Stimulated activated CD8-positive, alpha-beta memory T cell treated with anti-CD3 and anti-CD28 coated beads, Interleukin-15, amount 100 ng/mL, for 24 hours (primary cell): Measurements from ENCODE around the gene PKN3.
A peak's percentile ranks its signal among the peaks of the same experiment; 100 is the strongest.
"Not testable (repeated sequence)": the region's sequence is repeated elsewhere in the genome, so short reads cannot be mapped to it uniquely, and the experiment has no call there.

Experiments
- DNase-seq: peaks from one replicate; pipeline ENCODE4 v3.0.0-alpha.2; 2020; ENCODE audit warnings: low read depth

PKN3 gene

DNA sequence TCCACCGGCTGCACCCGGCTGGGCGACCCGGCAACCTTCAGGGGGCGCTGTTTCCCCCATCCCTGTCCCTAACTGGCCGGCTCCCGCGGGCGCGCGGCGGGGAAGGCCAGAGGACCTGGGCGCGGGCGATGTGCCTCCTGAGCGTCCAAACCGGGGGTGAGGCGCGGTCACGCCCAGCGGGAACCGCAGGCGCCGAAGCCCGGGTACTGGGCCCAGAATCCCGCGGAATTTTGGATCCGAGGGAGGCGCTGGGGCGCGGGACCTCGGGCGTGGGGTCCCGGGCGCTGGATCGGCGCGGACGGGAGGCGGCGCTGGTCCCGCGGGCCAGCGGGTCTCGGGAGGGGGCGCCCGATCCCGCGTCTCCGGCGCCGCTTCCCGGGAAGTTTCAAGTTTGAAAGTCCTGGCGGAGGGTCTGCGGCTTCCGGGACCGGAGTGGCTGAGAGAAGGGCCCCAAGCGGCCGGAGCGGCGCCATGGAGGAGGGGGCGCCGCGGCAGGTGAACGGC, at the start of gene PKN3:
PKN3 (plus strand) TSS at position 59 of the 504 bp plus-strand sequence; CDS start at position 472, 413 bp downstream.
- DNase-seq: peak; percentile 80

DNA sequence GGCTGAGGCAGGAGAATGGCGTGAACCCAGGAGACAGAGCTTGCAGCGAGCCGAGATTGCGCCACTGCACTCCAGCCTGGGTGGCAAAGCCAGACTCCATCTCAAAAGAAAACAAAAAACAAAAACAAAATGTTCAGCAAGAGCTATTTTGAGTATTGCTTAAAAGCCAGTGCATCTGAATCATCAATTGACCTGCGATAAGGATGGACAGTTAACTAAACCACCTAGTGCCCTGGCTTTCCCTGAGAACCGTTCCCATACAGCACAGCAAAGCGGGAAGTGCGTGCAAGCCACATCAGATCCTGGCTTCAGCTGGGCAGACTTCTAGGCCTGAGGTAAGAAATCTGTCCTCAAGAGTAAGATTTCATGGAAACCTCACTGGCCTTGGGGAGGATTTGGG, 48.4 kb upstream of the PKN3 start:
- no peak for DNase-seq

DNA sequence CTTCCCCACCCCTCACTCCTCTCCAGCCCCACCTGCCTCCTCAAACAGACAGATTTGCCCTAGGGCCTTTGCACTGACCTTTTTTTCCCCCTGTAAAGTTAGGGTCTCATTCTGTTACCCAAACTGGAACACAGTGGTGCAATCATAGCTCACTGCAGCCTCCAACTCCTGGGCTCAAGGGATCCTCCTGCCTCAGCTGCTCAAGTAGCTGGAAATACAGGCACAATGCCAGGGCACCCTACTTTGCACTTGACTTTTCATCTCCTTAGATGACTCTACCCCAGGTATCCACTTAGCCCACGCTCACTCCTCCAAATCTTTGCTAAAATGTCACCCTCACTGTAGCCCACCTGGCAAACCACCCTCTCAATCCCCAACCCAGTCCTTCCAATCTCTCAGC, 47.8 kb upstream of the PKN3 start:
- DNase-seq: no peak

DNA sequence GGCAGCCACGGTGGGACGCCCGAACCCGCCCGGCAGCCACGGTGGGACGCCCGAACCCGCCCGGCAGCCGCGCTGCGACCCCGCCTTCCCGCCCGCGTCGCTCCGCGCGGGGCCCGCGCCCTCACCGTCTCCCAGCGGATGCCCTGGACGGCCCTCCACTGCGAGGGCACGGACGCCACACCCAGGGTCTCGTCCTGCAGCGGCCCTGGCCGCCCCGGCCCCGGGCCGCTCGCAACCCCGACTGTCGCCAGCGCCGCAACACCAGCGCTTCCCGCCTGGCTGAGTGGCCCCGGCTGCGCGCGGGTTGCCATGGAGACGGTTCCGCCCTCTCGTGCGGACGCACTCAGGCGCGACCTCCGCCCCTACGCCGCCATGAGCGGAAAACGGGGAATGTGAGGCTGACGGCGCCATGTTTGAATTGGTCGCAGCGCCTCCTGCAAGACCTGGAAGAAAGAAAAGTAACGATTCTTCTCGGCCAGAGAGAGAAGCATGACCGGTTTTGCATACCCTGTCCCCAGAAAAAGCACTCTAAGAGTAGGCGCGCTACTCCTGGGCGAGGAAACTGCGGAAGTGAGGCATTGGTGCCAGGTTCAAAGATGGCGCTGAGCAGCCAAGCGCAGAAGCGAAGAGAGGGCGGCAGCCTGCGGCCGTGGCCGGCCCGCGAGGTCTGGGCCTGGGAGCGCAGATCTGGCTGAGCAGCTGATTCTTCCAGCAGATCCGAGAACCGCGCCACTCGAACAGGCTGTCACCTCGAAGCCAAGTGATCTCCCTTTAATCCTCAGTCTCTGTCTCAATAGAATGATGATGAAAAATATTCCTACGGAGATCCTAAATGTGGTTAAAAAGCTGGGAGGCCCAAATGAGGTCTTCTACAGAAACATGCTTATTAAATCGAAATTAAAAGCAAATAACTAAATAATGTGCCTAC, 45.6 kb upstream of the PKN3 start, which contains the start of gene DYNC2I2:
DYNC2I2 (minus strand) TSS at position 432 of the 928 bp plus-strand sequence; CDS start at position 311, 121 bp downstream.
- DNase-seq: peak; percentile 96

DNA sequence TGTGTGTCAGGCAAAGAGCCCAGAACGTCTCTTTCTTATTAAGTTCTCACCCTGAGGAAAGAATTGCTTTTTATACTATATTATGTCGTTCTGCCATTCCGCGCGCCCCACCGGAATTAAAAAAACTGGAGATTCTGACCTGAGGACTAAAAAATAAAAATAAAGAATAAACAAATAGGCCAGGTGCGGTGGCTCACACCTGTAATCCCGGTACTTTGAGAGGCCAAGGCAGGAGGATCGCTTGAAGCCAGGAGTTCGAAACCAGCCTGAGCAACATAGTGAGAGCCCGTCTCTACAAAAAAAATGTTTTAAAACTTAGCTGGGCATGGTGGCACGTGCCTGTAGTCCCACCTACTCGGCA, 45.0 kb upstream of the PKN3 start:
- no peak for DNase-seq

DNA sequence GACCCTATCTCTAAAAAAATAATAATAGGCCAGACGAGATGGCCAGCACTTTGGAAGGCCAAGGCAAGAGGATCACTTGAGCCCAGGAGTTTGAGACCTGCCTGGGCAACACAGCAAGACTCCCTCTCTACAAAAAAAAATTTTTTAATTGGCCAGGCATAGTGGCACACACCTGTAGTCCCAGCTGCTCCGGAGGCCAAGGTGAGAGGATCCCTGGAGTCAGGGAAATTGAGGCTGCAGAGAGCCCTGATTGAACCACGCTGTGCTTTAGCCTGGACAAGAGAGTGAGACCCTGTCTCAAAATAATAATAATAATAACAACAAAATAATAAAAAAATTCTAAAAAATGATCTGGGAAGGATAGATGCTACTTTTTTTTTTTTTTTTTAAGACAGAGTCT, 44.5 kb upstream of the PKN3 start:
- DNase-seq: no peak

DNA sequence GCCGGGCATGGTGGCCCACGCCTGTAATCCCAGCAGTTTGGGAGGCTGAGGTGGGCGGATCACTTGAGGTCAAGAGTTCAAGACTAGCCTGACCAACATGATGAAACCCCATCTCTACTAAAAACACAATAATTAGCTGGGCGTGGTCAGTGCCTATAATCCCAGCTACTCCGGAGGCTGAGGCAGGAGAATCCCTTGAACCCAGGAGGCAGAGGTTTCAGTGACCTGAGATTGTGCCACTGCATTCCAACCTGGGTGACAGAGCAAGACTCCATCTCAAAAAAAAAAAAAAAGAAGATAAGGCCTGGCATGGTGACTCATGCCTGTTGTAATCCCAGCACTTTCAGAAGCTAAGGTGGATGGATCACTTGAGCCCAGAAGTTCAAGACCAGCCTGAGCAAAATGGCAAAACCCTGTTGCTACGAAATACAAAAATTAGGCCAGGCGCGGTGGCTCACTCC, 35.8 kb upstream of the PKN3 start:
- not testable (repeated sequence) for DNase-seq

DNA sequence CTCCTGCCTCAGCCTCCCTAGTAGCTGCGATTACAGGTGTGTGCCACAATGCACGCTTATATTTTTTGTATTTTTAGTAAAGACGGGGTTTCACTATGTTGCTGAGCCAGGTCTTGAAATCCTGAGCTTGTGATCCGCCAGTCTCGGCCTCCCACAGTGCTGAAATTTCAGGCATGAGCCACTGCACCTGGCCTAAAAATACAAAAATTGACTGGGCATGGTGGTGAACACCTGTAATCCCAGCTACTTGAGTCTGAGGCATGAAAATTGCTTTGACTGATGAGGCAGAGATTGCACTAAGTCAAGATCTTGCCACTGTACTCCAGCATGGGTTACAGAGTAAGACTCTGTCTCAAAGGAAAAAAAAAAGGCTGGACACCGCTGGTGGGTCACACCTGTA, 32.5 kb upstream of the PKN3 start:
- no peak for DNase-seq

DNA sequence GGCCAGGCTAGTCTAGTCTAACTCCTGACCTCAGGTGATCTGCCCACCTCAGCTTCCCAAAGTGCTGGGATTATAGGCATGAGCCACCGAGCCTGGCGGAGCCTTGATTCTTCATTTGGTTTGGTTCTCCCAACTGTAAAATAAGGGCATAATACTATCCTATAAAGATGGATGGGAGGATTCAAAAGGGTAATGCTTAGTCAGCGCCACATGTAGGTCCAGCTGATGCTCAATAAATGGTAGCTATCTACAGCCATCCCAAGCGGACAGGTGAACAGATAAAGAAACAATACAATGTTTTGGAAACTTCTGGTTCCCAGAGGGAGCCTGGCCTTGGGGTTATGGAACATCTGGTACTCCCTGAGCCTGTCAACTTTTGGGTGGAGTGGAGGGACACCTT, 26.9 kb upstream of the PKN3 start:
- no peak for DNase-seq

DNA sequence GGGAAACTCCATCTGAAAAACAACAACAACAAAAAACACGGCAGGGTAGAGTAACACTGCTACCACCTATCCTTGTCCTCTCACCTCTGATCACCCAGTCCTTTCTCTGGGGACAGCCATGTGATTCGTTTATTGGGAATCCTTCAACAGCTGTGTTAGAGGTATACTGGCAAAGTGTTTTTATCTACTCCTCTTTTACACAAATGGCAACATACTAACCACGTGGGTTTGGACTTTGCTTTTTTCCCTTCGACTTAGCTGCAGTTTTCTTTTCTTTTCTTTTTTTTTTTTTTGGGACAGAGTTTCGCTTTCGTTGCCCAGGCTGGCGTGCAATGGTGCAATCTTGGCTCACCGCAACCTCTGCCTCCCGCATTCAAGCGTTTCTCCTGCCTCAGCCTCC, 24.5 kb upstream of the PKN3 start:
- DNase-seq: no peak

DNA sequence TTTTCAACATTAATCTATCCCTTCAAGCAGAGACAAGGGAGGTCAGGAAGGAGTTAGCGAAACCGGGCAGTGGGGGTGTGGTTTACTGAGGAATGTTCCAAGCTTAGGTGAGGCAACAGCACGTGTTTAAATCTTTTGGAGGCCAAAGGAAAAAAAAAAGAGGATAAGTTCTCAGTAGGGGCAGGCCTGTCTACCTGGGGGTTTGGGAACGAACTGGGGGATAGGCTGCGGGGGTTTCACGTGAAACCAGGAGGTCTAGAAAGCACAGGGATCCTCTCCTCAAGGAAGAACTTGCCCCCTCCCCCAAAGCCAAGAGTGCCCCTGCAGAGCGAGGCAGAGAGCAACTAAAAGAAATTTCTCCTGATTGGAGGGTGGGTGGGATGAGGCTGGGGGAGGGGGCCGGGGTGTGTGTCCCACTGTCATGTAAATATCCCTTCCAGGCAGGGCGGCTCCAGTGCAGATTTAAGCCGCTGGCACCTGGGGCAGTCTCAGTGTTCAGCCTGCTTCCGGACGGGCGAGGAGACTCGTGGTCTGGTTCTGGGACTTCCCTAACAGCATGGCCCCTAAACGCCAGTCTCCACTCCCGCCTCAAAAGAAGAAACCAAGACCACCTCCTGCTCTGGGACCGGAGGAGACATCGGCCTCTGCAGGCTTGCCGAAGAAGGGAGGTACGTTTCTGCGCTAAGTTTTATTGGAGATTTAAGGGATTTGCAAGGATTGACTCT, 18.8 kb upstream of the PKN3 start:
- DNase-seq: no peak

DNA sequence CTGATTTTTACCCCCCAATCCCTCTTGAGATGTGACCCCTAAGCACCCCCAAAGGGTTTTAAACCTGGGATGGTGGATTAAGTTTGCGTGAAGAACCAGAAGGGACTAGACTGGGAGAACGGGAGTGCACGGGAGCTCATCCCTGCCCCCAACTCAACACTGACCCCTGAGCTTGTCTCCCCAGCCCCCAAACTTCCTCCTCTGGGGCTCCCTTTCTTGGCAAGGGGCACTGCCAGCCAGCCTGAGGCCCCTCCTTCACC, 18.3 kb upstream of the PKN3 start:
- no peak for DNase-seq

DNA sequence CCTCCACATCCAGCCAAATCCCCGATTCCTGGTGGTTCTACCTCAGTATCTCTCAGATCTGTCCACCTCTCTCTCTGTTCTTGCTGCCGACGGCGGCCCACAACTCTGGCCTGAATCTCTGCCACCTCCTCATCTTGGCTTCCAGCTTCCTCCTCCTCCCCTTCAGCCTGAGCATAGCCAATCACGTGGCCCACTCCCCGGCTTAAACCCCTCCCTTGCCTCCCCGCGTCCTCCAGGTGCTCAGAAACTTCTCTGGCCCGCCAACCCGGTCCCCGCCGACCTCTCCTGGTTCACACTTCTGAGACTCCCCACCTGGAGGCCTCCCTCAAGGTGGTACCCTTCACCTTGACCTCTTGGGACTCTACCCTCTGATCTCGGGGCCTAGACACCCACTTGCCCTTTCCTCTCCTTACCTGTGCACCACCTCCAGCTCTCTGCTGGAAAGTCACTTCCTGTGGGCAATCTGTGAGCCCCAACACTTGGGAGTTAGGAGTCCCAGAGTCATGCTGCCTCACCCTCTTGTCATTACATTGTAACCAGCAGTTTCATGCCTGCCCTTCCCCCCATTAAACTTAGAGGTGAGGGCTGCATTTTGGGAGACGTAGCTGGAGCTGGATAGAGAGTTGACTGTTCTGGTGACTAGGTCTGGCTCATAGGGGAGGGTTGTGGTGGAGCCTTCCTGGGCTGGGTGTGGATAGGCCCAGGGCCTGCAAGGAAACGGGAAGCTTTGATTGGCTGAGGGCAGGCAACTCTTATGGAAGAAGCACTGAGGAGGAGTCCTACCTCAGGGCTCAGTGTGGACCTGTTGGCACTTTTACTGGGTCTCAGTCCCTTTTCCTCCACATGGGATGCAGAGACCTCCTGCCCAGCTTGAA, 17.7 kb upstream of the PKN3 start:
- DNase-seq: peak; percentile 40

DNA sequence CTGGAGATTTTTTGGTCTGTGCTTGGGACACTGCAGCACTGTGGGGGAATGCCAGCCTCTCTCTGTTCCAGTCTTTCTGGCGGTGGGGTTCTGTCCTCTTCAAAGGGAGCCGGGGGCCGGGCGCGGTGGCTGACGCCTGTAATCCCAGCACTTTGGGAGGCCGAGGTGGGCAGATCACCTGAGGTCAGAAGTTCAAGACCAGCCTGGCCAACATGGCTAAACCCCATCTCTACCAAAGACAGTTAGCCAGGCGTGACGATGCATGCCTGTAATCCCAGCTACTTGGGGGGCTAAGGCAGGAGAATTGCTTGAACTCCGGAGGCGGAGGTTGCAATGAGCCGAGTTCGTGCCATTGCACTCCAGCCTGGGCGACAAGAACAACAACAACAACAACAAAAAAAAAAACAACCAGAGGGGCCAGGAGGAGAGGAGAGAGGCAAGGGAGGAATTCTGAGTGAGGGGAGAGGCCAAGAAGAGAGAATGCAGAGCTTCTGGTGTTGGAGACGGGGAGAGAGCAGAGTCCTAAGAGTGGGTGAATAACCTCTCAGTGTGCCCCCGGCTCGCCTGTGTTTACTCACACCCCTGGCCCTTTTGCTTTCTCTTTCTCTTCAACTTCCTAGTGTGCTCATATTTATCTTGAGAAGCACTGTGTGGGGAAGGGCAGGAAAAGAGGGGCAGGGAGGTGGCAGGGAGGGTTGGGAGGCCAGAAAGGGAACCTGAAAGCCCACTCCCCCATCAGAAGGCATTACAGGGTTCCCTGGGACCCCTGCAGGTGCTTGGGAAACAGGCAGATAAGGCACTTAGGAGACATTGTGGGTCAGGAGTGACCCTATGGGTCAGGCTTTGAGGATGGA, 16.4 kb upstream of the PKN3 start:
- DNase-seq: no peak

DNA sequence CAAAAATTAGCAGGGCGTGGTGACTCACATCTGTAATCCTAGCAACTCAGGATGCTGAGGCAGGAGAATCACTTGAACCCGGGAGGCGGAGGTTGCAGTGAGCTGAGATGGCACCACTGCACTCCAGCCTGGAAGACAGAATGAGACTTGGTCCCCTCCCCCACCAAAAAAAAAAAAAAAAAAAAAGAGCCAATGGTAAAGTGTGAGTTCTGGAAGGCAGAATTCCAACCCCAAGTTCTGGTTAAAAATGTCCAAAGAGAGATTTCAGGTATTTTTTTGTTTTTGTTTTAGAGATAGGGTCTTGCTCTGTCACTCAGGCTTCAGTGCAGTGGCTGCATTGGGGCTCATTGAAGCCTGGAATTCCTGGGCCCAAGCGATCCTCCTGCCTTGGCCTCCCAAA, 14.8 kb upstream of the PKN3 start:
- DNase-seq: no peak

DNA sequence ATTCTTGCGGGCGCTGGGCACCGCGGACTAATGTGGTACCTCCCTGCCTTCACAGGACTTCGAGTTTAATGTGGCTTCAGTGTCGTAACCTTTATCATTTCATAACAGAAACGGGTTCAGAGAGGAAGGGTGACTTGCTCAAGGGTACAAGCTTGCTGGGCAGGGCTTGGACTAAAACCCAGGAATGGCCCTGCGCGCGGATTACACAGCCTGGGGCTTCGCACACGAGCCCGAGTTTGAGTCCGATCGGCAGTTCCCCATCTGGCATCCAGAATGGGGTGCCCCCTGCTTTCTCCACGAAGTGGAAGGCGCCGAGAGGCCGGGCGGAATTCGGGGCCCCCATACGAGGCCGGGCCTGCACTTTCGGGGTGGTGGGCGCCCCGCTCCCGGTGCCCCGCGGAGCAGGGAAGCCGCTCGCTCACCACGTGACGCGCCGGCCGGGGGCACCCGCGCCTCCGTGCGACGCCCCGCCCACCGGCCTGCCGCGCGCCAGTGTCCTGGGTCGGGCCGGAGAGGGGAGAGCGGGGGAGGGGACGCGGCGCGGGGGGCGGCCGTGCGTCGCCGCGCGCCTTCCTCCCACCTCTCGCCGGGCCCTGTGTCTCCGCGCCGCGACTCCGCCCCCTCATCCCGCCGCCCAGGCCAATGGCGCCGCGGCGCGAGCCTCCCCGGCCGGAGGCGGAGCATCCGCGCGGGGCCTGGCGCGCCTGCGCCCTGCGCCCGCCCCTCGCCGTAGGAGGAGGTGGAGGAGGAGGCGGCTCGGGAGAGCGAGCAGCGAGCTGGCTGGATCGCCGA, 13.6 kb upstream of the PKN3 start, which contains the start of gene SET:
SET (plus strand) TSS at position 722 of the 792 bp plus-strand sequence. CDS start 361 bp downstream, outside the sequence.
- peak; percentile 84 for DNase-seq

DNA sequence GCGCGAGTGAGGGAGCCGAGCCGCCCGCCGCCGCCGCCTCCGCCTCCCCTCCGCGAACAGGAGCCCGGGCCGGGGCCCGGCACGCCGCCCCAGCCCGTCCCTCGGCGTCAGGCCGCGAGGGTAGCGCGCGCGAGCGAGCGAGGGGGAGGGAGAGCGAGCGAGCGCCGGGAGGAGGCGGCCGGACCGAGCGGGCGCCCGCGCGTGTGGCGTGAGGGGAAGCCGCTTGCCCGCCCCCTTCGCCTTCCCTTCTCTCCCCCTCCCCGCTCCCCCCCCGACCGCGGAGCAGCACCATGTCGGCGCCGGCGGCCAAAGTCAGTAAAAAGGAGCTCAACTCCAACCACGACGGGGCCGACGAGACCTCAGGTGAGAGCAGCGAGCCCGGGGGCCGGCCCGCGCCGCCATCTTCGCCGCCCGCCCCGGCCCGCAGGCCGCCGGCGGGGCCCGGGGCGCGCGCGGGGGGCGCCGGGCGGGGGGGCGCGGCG, 13.0 kb upstream of the PKN3 start:
- peak; percentile 26 for DNase-seq

DNA sequence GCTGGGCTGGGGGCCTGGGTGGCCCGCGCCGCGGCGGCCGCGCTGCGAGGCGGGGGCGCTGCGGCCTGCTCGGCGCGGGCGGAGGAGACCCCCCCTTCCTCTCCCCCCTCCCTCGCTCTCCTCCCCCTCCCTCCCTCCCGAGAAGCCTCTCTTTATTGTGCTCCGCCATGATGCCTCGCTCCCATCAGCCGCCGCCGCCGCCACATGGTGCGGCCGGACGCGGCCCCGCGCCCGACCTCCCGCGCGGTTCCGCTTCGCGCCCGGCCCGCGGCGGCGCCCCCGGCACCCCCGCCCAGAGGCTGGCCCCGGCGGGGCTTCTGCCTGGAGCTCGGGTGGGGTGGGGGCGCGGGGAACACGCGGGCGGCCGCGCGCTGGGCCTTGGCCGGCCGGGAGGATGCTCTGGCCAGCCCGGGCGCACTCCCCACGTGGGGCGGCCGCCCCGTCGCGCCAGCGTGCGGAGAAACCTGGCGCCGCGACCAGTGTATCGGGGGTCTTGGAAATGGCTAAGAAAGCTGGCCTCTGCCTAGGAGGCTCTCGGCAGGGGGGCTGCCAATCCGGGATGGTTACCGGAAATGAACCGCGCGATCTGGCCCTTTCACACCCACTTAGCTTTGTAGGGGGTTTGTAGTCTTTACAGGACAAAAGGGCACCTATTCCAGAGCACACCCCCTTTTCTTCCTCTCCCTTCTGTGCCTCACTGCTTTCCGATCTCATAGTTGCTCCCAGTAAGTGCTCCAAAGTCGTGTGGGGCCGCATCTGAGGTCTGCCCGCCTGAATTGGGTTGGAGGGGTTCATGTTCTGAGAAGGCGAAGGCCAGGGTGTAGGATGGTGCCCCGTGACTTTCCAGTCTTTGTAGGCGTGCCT, 12.3 kb upstream of the PKN3 start:
- DNase-seq: no peak

DNA sequence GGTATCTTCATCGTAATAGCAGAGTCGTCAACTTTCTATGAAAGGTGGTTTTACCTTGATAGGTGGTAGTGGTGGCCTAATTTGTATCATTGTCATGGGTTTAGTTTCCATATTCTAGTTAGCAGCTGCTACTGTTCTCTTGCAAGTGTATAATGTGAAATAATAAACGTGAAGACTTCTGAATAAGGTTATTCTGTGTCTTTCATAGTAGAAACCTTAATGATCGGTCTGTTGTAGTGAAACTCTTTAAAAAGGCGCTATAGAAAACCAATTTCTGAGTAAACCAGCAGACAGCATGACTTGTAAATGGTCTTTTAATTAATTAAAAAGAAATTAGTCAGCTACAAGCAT, 11.6 kb upstream of the PKN3 start:
- no peak for DNase-seq
